ENCODE data around the gene PRKAG2. TPM values are rescaled to one million over a fixed set of nuclear protein-coding genes. Genes with fewer than 3 reads are reported as not detected.

The PRKAG2 gene
- total RNA-seq, 2 donors from 2014 or later, result 38.3 to 78.5 TPM

- no peak for ATAC-seq (ENCODE audit: insufficient number of reproducible peaks, low FRiP score, low read depth)
- DNase-seq (ENCODE audit: low spot score), result no peak
- Histone ChIP-seq H3K36me3 (no peaks in the 10 kb centered on the region), H3K9me3 (no peaks in the 10 kb centered on the region), H3K27me3 (replicated peaks; ENCODE audit: insufficient read depth) (no peaks in the 10 kb centered on the region), H3K27ac (no peak overlapping the region), H3K4me1 (ENCODE audit: control insufficient read depth in 1 of 2, low read depth in 2 of 2) (peaks cover 0 to 2% of the 10 kb centered on the region in 2 donors), H3K4me3 (no peak overlapping the region)
- no peak for TF ChIP-seq CTCF (IDR thresholded peaks at IDR 0.05)
Observed at GRCh38 chr7:151764056-151764920, 112.6 kb downstream of the PRKAG2 start.

GRCh38 chr7:151763420-151763984 lies 113.4 kb downstream of the PRKAG2 start:
- H3K4me3 ChIP-seq, result no peak overlapping the region
- peaks cover 2 to 10% of the 10 kb centered on the region in 2 donors for H3K4me1 ChIP-seq (ENCODE audit: control insufficient read depth in 1 of 2, low read depth in 2 of 2)
- no peak for DNase-seq (ENCODE audit: low spot score)
- H3K27ac ChIP-seq, result no peak overlapping the region
- H3K9me3 ChIP-seq, result no peaks in the 10 kb centered on the region
- H3K27me3 ChIP-seq (replicated peaks; ENCODE audit: insufficient read depth), result no peaks in the 10 kb centered on the region
- no peak for TF ChIP-seq CTCF (IDR thresholded peaks at IDR 0.05)
- ATAC-seq (ENCODE audit: insufficient number of reproducible peaks, low FRiP score, low read depth), result no peak
- H3K36me3 ChIP-seq, result no peaks in the 10 kb centered on the region

- Histone ChIP-seq H3K27me3 (replicated peaks; ENCODE audit: insufficient read depth) (no peaks in the 10 kb centered on the region), H3K9me3 (no peaks in the 10 kb centered on the region), H3K4me3 (no peak overlapping the region), H3K36me3 (no peaks in the 10 kb centered on the region), H3K4me1 (ENCODE audit: control insufficient read depth in 1 of 2, low read depth in 2 of 2) (peaks cover 6 to 18% of the 10 kb centered on the region in 2 donors), H3K27ac (no peak overlapping the region)
- DNase-seq (ENCODE audit: low spot score) (no peak), ATAC-seq (ENCODE audit: insufficient number of reproducible peaks, low FRiP score, low read depth) (no peak)
- no peak for TF ChIP-seq CTCF (IDR thresholded peaks at IDR 0.05)
Observed at GRCh38 chr7:151762583-151763245, 114.2 kb downstream of the PRKAG2 start.

- no peaks in the 10 kb centered on the region for H3K27me3 ChIP-seq (replicated peaks; ENCODE audit: insufficient read depth)
- ATAC-seq (ENCODE audit: insufficient number of reproducible peaks, low FRiP score, low read depth) (no peak), DNase-seq (ENCODE audit: low spot score) (no peak)
- peaks cover 12 to 26% of the 10 kb centered on the region in 2 donors for H3K4me1 ChIP-seq (ENCODE audit: control insufficient read depth in 1 of 2, low read depth in 2 of 2)
- no peak overlapping the region for H3K27ac ChIP-seq
- H3K36me3 ChIP-seq, result no peaks in the 10 kb centered on the region
- H3K4me3 ChIP-seq, result no peak overlapping the region
- H3K9me3 ChIP-seq, result no peaks in the 10 kb centered on the region
- no peak for TF ChIP-seq CTCF (IDR thresholded peaks at IDR 0.05)
Observed at GRCh38 chr7:151761957-151762356, 115.0 kb downstream of the PRKAG2 start.

GRCh38 chr7:151761231-151761630 lies 115.7 kb downstream of the PRKAG2 start:
- Histone ChIP-seq H3K27me3 (replicated peaks; ENCODE audit: insufficient read depth) (no peaks in the 10 kb centered on the region), H3K9me3 (no peaks in the 10 kb centered on the region), H3K4me1 (ENCODE audit: control insufficient read depth in 1 of 2, low read depth in 2 of 2) (peaks cover 16 to 33% of the 10 kb centered on the region in 2 donors), H3K36me3 (no peaks in the 10 kb centered on the region), H3K4me3 (no peak overlapping the region), H3K27ac (no peak overlapping the region)
- DNase-seq (ENCODE audit: low spot score), result no peak
- TF ChIP-seq CTCF (IDR thresholded peaks at IDR 0.05), result no peak
- no peak for ATAC-seq (ENCODE audit: insufficient number of reproducible peaks, low FRiP score, low read depth)
